LNCaP clone FGC (cell line): Measurements from ENCODE around the gene NARF.

Experiments used
- DNase-seq: peaks from one replicate; pipeline ENCODE4 v3.0.0-alpha.2; 2011; ENCODE audit warnings: low read depth
- H3K4me3 ChIP-seq: 2 replicates; pipeline ENCODE4 v1.5.1; 2011; ENCODE audit warnings: mild to moderate bottlenecking, low read depth, low read length, control low read depth
- CTCF ChIP-seq: IDR thresholded peaks from 2 replicates; pipeline ENCODE4 v1.5.1; 2012; ENCODE audit warnings: mild to moderate bottlenecking; ENCODE audit not compliant: control insufficient read depth, insufficient read depth; ENCODE audit errors: extremely low read depth

Gene NARF

DNA sequence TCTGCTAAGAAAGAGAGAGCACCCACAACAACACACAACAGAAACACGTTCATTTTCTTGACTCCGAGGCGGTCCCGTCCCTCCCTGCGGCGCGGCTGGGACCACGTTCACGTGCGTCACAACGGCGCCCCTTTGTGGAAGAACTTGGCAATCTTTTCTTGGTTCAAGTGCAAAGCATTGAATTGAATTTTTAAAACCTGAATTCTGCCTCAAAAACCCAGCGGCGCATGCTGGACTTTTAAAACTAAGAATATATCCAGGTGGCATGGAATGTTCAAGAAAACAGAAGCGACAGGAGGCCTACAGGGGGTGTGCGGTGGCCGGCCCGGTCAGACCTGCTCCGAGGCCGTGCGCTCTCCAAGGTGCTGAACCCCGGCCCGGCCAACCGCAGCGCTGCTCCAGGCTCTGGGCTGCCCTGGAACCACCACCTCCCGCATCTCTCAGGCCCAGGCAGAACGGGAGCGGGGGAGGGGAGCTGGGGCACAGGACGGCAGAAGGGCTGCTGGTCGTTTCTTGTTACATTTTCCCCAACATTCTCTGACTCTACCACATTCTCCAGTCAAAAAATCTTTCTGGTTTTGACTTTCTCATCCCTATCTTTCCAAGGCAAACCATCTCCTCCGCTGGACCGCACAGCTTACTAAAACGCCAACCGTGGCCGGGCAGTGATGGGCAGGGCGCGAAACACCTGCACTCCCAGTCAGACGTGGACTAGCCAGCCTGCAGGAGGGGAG is 43.8 kb upstream of the NARF start:
- DNase-seq = peak; percentile 18
- no peak overlapping the region for H3K4me3 ChIP-seq
- TF ChIP-seq CTCF = peak; percentile 34

- H3K4me3 ChIP-seq = no peak overlapping the region
- no peak for DNase-seq
- no peak for TF ChIP-seq CTCF
These were observed 43.2 kb upstream of the NARF start for GRCh38 chr17:82415336-82415735.

GRCh38 chr17:82415786-82416185 is 42.8 kb upstream of the NARF start:
- no peak overlapping the region for H3K4me3 ChIP-seq
- TF ChIP-seq CTCF = no peak
- no peak for DNase-seq

DNA sequence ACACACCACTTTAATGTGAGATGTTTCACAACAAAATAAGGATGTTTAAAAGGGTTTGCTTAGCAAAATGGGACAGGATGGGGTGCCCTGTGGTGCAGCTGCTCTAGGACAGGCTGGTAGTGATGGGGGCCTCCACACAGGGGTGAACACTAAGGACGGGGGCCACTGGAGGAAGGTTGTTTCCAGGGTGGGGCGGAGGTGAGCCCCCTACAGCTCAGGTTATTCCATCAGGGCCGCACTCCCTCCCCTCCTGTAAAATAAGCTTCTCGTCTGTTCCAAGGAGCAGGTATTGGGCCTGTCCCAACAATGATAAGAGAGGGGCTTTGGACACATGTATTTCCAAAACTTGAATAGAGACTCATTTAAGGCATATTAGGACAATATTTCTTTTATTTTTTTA is 42.3 kb upstream of the NARF start:
- no peak for DNase-seq
- no peak overlapping the region for H3K4me3 ChIP-seq
- TF ChIP-seq CTCF = no peak

- TF ChIP-seq CTCF = no peak
- no peak for DNase-seq
- no peak overlapping the region for H3K4me3 ChIP-seq
These were observed 41.8 kb upstream of the NARF start for GRCh38 chr17:82416771-82417170.

DNA sequence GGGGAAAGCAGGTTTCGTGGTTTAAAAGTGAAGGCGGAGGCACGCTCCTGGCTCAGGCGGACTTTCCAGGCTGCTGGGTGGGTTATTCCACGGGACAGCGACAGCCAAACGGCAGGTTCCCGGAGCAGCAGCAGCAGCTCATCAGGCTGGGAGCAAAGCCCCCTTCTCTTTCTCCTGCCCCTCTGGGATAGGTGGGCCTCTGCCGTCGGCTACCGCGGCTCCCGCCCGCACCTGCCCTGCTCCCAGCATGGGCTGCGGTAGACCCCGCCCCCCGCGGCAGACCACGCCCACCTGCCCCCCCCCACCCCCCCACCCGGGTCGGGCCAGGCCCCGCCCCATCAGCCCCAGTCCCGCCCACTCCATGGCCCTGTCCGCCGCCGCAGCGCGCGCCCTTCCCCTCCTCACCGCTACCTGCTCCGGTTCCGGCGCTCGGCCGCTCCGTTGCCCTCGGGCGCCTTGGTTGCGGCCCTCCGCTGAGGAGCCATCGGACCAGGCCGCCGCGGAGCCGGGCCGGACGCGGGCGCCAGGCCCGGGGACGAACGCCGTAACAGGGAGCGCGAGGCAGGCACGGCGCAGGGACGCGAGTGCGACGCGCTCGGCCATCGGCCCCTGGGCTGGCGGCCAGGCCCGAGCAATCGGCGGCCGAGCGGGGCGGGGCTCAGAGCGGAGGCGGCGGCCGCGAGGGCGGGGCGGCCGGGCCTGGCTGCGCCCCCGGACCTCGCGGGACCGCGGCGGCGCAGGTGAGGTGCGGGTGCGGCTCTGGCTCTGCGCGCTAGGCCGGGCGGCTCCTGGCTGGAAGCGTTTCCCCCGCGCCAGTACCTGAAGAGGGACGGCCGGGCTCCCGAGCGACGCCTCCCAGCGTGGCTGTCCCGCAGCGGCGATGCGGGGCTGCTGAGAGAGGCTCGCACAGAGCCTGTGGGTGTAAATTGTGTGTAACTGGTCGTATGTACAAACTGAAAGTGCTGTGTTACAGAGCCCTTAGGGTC is 40.2 kb upstream of the NARF start, which contains the start of the genes HEXD and OGFOD3:
HEXD (plus strand) TSS at position 347 of the 986 bp plus-strand sequence. CDS start 1,453 bp downstream, outside the sequence.
OGFOD3 (minus strand) TSS at position 586 of the 986 bp plus-strand sequence; CDS start at position 485, 101 bp downstream.
- peak within 1 kb of the TSS; percentile 82 for H3K4me3 ChIP-seq
- DNase-seq = peak; percentile 18
- no peak for TF ChIP-seq CTCF
